Thyroid gland (tissue), 4 donors: ENCODE measurements around the gene MN1. TPM values are rescaled to one million over a fixed set of nuclear protein-coding genes. Genes with fewer than 3 reads are reported as not detected.

Experiments used
- DNase-seq, 2 donors: peaks; one replicate each; pipeline ENCODE4 v3.0.0-alpha.2; 2019
- H3K27ac ChIP-seq, 3 donors: fragments of 200-600 bp; sonication (generic); 1 replicate in 2 of 3; 2 replicates in 1 of 3; pipeline ENCODE4 v1.5.1; 2016 to 2019; ENCODE audit warnings: mild to moderate bottlenecking in 1 of 3, moderate library complexity in 1 of 3
- H3K27me3 ChIP-seq: fragments of 200-600 bp; sonication (generic); one replicate; pipeline ENCODE4 v1.5.1; 2019
- H3K36me3 ChIP-seq, 2 donors: fragments of 200-600 bp; sonication (generic); one replicate each; pipeline ENCODE4 v1.5.1; 2016 to 2019
- H3K4me1 ChIP-seq, 2 donors: fragments of 200-600 bp; sonication (generic); one replicate each; pipeline ENCODE4 v1.5.1; 2017 to 2019
- H3K4me3 ChIP-seq, 3 donors: fragments of 200-600 bp; sonication (generic); replicated peaks in 1 of 3; 1 replicate in 2 of 3; 2 replicates in 1 of 3; pipeline ENCODE4 v1.5.1; 2016; ENCODE audit warnings: mild to moderate bottlenecking in 1 of 3
- H3K9me3 ChIP-seq: fragments of 200-600 bp; sonication (generic); one replicate; pipeline ENCODE4 v1.5.1; 2017
- CTCF ChIP-seq, 6 experiments: fragments of 200-600 bp in 3 of 6; fragments of 450-650 bp in 3 of 6; sonication (generic) in 3 of 6; IDR thresholded peaks; one replicate each; pipeline ENCODE4 v1.5.1; 2016 to 2019; ENCODE audit warnings: antibody characterized with exemption in 6 of 6, mild to moderate bottlenecking in 2 of 6, inconsistent platforms in 1 of 6, moderate library complexity in 1 of 6
- POLR2A ChIP-seq, 2 donors: fragments of 450-650 bp; IDR thresholded peaks; one replicate each; pipeline ENCODE4 v1.6.1; 2017; ENCODE audit warnings: antibody characterized with exemption in 2 of 2, mild to moderate bottlenecking in 2 of 2, moderate library complexity in 1 of 2
- WGBS, 2 donors: methylation state at CpG; one replicate each; pipeline ENCODE4 v1.1.5; 2017; 5-methylcytosine and 5-hydroxymethylcytosine counted together
- intact Hi-C: fragments of 100-400 bp; cut with DNase I; formaldehyde crosslinking; loops from one replicate; pipeline ENCODE4 v1.15.1; 2023
- total RNA-seq, 4 donors: library from RNA; depleted of rRNA; stranded (reverse); fragments of >200 nt; gene quantifications; one replicate each; pipeline ENCODE4 v1.2.3, GENCODE V29; 2016

The MN1 gene
- total RNA-seq, 4 donors from 2014 or later = 2.5 to 4.5 (median 2.9) TPM

DNA sequence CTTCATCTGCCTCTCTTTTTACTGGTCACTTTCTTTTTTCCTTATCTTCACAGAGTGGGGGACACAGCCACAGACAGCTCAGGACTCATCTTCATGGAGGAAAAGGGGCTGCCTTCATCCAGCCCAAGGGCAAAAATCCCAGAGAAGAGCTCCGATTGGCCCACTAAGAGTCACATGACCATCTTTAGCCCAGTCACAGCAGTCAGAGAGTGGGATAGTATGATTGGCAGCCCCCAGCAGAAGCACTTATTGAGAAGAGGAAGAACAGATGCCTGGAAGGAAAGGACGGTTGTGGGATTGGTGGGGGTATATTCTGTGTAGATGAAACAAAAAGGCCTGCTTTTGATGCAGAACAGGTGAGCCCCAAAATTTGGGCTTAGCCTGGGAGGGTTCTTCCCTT, 77.8 kb downstream of the MN1 start:
- DNase-seq = no peak
- Histone ChIP-seq H3K4me1 (peaks cover 13 to 29% of the 10 kb centered on the region in 2 donors), H3K9me3 (no peaks in the 10 kb centered on the region), H3K27me3 (no peaks in the 10 kb centered on the region), H3K4me3 (no peak overlapping the region), H3K27ac (no peak overlapping the region), H3K36me3 (no peaks in the 10 kb centered on the region)
- intact Hi-C loops = no loop called here
- TF ChIP-seq CTCF (IDR thresholded peaks at IDR 0.05) = no peak
- WGBS, 2 donors = 87 to 89% methylated on average over 2 of the region's 2 CpGs

DNA sequence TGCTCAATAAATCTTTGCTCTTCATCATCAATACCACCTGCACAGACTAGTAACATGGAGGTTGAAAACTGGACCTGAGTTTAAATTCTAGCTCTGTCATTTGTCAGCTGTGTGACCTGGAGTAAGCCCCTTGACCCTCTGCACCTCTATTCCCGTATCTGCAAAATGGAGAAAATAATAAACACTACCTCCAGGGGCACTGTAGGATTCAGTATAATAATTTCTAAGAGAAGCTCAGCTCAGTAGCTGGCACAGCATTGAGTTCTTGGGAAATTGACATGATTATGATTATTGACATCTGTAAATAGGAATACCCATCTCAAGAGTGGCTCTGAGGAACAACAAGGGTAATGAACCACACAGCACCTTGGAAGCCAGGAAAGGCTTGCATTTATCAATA, 78.4 kb downstream of the MN1 start:
- Histone ChIP-seq H3K36me3 (no peaks in the 10 kb centered on the region), H3K9me3 (no peaks in the 10 kb centered on the region), H3K4me3 (no peak overlapping the region), H3K4me1 (peaks cover 13 to 34% of the 10 kb centered on the region in 2 donors), H3K27me3 (no peaks in the 10 kb centered on the region), H3K27ac (no peak overlapping the region)
- DNase-seq = no peak
- WGBS, 2 donors = 59 to 64% methylated on average over 1 of the region's 1 CpG
- no peak for TF ChIP-seq POLR2A (IDR thresholded peaks at IDR 0.05)
- TF ChIP-seq CTCF (IDR thresholded peaks at IDR 0.05) = no peak
- intact Hi-C loops = no loop called here

GRCh38 chr22:27720860-27721259, 80.7 kb downstream of the MN1 start:
- DNase-seq = peak; percentile 20 to 26
- Histone ChIP-seq H3K4me1 (peaks cover under 1 to 27% of the 10 kb centered on the region in 2 donors), H3K27ac (no peak overlapping the region), H3K36me3 (no peaks in the 10 kb centered on the region), H3K4me3 (no peak overlapping the region), H3K27me3 (no peaks in the 10 kb centered on the region), H3K9me3 (no peaks in the 10 kb centered on the region)
- intact Hi-C loops = no loop called here
- TF ChIP-seq CTCF (IDR thresholded peaks at IDR 0.05) = no peak
- TF ChIP-seq POLR2A (IDR thresholded peaks at IDR 0.05) = no peak
- WGBS, 2 donors = 52 to 64% methylated on average over 5 of the region's 5 CpGs

DNA sequence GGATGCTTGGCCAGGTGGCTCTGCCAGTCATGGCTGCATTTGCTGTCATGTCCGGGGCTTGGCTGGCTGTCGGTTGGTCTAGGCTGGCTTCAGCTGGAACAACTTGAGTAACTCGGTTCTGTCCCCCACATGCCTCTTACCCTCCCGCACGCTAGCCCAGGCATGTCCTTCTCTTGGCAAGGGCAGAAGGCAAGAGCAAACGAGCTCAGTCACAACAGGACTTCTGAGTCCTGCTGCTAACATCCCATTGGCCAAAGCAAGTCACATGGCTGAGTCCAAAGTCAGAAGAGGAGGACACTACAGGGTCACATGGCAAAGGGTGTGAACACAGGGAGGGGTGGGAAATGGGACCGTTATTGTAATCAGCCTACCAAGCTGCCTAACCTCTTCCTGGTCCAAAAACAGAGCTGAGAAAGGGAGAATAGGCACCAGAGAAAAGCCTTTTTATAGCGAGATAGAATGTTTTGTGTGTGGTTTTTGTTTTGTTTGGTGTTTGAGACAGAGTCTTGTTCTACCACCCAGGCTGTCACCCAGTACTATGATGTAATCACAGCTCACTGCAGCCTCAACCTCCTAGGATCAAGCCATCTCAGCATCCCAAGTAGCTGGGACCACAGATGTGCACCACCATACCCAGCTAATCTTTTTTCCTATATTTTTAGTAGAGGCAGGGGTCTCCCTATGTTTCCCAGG, 81.9 kb downstream of the MN1 start:
- Histone ChIP-seq H3K27ac (peak overlapping the region in 1 of 3 donors; percentile 5), H3K36me3 (no peaks in the 10 kb centered on the region), H3K4me3 (no peak overlapping the region), H3K4me1 (peaks cover 0 to 26% of the 10 kb centered on the region in 2 donors), H3K27me3 (no peaks in the 10 kb centered on the region), H3K9me3 (no peaks in the 10 kb centered on the region)
- 23 to 38% methylated on average over 8 of the region's 8 CpGs for WGBS, 2 donors
- intact Hi-C loops = no loop called here
- TF ChIP-seq POLR2A (IDR thresholded peaks at IDR 0.05) (no peak), CTCF (IDR thresholded peaks at IDR 0.05) (no peak)
- DNase-seq = peak; percentile 17 to 43

GRCh38 chr22:27719036-27719347, 82.6 kb downstream of the MN1 start:
- Histone ChIP-seq H3K27me3 (no peaks in the 10 kb centered on the region), H3K4me3 (no peak overlapping the region), H3K36me3 (no peaks in the 10 kb centered on the region), H3K9me3 (no peaks in the 10 kb centered on the region), H3K27ac (no peak overlapping the region), H3K4me1 (peaks cover 0 to 26% of the 10 kb centered on the region in 2 donors)
- WGBS, 2 donors = 66 to 70% methylated on average over 3 of the region's 3 CpGs
- intact Hi-C loops = no loop called here
- DNase-seq = no peak
- TF ChIP-seq POLR2A (IDR thresholded peaks at IDR 0.05) (no peak), CTCF (IDR thresholded peaks at IDR 0.05) (no peak)
